Neural progenitor cell (in vitro differentiated cells): ENCODE data around the gene KSR1.

Experiments used
- EZH2 ChIP-seq: fragments of 200-600 bp; sonication (generic); IDR thresholded peaks from 2 replicates; pipeline ENCODE4 v1.6.1; 2017; ENCODE audit warnings: antibody characterized with exemption, mild to moderate bottlenecking, moderate library complexity
- EZH2phosphoT487 ChIP-seq: fragments of 200-600 bp; sonication (generic); IDR thresholded peaks from 2 replicates; pipeline ENCODE4 v1.6.1; 2017; ENCODE audit warnings: antibody characterized with exemption
- TF ChIP-seq, protein P1 (sequence below): fragments of 200-600 bp; sonication (generic); IDR thresholded peaks from 2 replicates; pipeline ENCODE4 v1.5.1; 2017; ENCODE audit warnings: antibody characterized with exemption, mild to moderate bottlenecking

DNA sequence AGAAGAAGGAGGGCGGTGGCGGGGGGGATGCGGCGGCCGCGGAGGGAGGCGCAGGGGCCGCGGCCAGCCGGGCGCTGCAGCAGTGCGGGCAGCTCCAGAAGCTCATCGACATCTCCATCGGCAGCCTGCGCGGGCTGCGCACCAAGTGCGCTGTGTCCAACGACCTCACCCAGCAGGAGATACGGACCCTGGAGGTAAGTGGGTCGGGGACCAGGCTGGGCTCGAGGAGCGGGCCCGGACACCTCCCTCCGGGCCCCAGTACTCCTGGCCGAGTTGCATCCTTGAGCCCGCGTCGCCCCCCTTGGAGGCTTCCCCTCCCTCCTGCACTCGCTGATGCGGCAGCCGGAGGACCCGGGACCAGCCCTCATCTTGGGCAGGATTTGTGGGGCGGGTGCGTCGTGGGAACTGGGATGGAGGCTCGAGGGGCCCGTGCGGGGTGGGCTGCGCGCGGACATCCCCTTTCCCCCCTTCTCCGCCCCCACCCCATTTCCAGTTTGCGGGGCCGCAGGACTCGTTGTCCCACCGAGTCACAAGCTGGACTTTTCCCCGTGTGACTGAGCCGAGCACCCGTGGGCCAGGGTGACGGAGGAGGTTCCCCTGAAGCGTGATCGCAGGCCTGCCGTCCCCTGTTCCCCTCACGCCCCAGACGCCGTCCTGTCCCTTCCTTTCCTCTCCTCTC, 572 bp downstream of the KSR1 start:
- TF ChIP-seq, protein P1, sequence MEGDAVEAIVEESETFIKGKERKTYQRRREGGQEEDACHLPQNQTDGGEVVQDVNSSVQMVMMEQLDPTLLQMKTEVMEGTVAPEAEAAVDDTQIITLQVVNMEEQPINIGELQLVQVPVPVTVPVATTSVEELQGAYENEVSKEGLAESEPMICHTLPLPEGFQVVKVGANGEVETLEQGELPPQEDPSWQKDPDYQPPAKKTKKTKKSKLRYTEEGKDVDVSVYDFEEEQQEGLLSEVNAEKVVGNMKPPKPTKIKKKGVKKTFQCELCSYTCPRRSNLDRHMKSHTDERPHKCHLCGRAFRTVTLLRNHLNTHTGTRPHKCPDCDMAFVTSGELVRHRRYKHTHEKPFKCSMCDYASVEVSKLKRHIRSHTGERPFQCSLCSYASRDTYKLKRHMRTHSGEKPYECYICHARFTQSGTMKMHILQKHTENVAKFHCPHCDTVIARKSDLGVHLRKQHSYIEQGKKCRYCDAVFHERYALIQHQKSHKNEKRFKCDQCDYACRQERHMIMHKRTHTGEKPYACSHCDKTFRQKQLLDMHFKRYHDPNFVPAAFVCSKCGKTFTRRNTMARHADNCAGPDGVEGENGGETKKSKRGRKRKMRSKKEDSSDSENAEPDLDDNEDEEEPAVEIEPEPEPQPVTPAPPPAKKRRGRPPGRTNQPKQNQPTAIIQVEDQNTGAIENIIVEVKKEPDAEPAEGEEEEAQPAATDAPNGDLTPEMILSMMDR, result no peak
- TF ChIP-seq EZH2phosphoT487, result no peak
- peak; percentile 34 for TF ChIP-seq EZH2
